Measurements from ENCODE around the gene REEP3.
"Not testable (repeated sequence)": the region's sequence is repeated elsewhere in the genome, so short reads cannot be mapped to it uniquely, and the experiment has no call there.

The REEP3 gene

GRCh38 chr10:63483983-63484382 is 37.2 kb upstream of the REEP3 start:
- no peak for TF ChIP-seq CTCF (IDR thresholded peaks at IDR 0.05; ENCODE audit: low read length, missing control alignments)
- no peak for DNase-seq (ENCODE audit: low read depth)
- H3K4me3 ChIP-seq (replicated peaks; ENCODE audit: low read depth, low read length): no peak overlapping the region

GRCh38 chr10:63487990-63488389 is 33.2 kb upstream of the REEP3 start:
- DNase-seq (ENCODE audit: low read depth): no peak
- no peak overlapping the region for H3K4me3 ChIP-seq (replicated peaks; ENCODE audit: low read depth, low read length)
- TF ChIP-seq CTCF (IDR thresholded peaks at IDR 0.05; ENCODE audit: low read length, missing control alignments): no peak

- no peak for TF ChIP-seq CTCF (IDR thresholded peaks at IDR 0.05; ENCODE audit: low read length, missing control alignments)
- no peak for DNase-seq (ENCODE audit: low read depth)
- H3K4me3 ChIP-seq (replicated peaks; ENCODE audit: low read depth, low read length): no peak overlapping the region
These were observed 31.4 kb upstream of the REEP3 start for GRCh38 chr10:63489838-63490237.

- peak overlapping the region; percentile 39 for H3K4me3 ChIP-seq (replicated peaks; ENCODE audit: low read depth, low read length)
- no peak for TF ChIP-seq CTCF (IDR thresholded peaks at IDR 0.05; ENCODE audit: low read length, missing control alignments)
- DNase-seq (ENCODE audit: low read depth): peak; percentile 96
These were observed 29.4 kb upstream of the REEP3 start for GRCh38 chr10:63491588-63492316.

- DNase-seq (ENCODE audit: low read depth); H3K4me3 ChIP-seq (replicated peaks; ENCODE audit: low read depth, low read length): not testable (repeated sequence)
These were observed 28.9 kb upstream of the REEP3 start for GRCh38 chr10:63492317-63492690.

- no peak overlapping the region for H3K4me3 ChIP-seq (replicated peaks; ENCODE audit: low read depth, low read length)
- no peak for TF ChIP-seq CTCF (IDR thresholded peaks at IDR 0.05; ENCODE audit: low read length, missing control alignments)
- no peak for DNase-seq (ENCODE audit: low read depth)
These were observed 28.2 kb upstream of the REEP3 start for GRCh38 chr10:63493004-63493403.

GRCh38 chr10:63494951-63495350 is 26.2 kb upstream of the REEP3 start:
- TF ChIP-seq CTCF (IDR thresholded peaks at IDR 0.05; ENCODE audit: low read length, missing control alignments): no peak
- H3K4me3 ChIP-seq (replicated peaks; ENCODE audit: low read depth, low read length): no peak overlapping the region
- no peak for DNase-seq (ENCODE audit: low read depth)
